ENCODE measurements around the gene TLCD1. TPM values are rescaled to one million over a fixed set of nuclear protein-coding genes. Genes with fewer than 3 reads are reported as not detected.

Gene TLCD1
- total and polyA plus RNA-seq, 4 donors: 0.90 to 2.5 (median 1.5) TPM; not detected in 1

- ATAC-seq (ENCODE audit: low FRiP score) (no peak), DNase-seq (no peak)
- H3K4me3 ChIP-seq (ENCODE audit: low read length in 2 of 2): no peak overlapping the region
- H3K27ac ChIP-seq (ENCODE audit: low read depth in 1 of 2, low read length in 2 of 2): no peak overlapping the region
- no peaks in the 10 kb centered on the region for H3K9me3 ChIP-seq (ENCODE audit: control insufficient read depth, low read length)
- intact Hi-C loops (cut with DNase I): no loop called here
- peaks cover 0 to 9% of the 10 kb centered on the region in 2 donors for H3K36me3 ChIP-seq (ENCODE audit: control insufficient read depth in 1 of 2, insufficient read depth in 2 of 2, low read length in 1 of 2)
- WGBS, 2 donors: 65 to 69% methylated on average over 5 of the region's 5 CpGs
- no peaks in the 10 kb centered on the region for H3K27me3 ChIP-seq (ENCODE audit: control insufficient read depth in 1 of 2, insufficient read depth in 2 of 2, low read length in 1 of 2)
- no peaks in the 10 kb centered on the region for H3K4me1 ChIP-seq (ENCODE audit: control insufficient read depth in 1 of 2, insufficient read depth in 2 of 2, low read length in 2 of 2)
Measured at GRCh38 chr17:28705074-28705659, 20.9 kb downstream of the TLCD1 start.

GRCh38 chr17:28704219-28704858 lies 21.7 kb downstream of the TLCD1 start:
- 83 to 87% methylated on average over 14 of the region's 14 CpGs for WGBS, 2 donors
- H3K4me1 ChIP-seq (ENCODE audit: control insufficient read depth in 1 of 2, insufficient read depth in 2 of 2, low read length in 2 of 2): no peaks in the 10 kb centered on the region
- no peak overlapping the region for H3K27ac ChIP-seq (ENCODE audit: low read depth in 1 of 2, low read length in 2 of 2)
- DNase-seq: no peak
- ATAC-seq (ENCODE audit: low FRiP score): no peak
- H3K9me3 ChIP-seq (ENCODE audit: control insufficient read depth, low read length): no peaks in the 10 kb centered on the region
- no peak overlapping the region for H3K4me3 ChIP-seq (ENCODE audit: low read length in 2 of 2)
- H3K27me3 ChIP-seq (ENCODE audit: control insufficient read depth in 1 of 2, insufficient read depth in 2 of 2, low read length in 1 of 2): no peaks in the 10 kb centered on the region
- peaks cover 0 to 13% of the 10 kb centered on the region in 2 donors for H3K36me3 ChIP-seq (ENCODE audit: control insufficient read depth in 1 of 2, insufficient read depth in 2 of 2, low read length in 1 of 2)
- intact Hi-C loops (cut with DNase I): no loop called here

GRCh38 chr17:28703552-28704218 lies 22.3 kb downstream of the TLCD1 start:
- no peak for ATAC-seq (ENCODE audit: low FRiP score)
- Histone ChIP-seq H3K4me3 (ENCODE audit: low read length in 2 of 2) (no peak overlapping the region), H3K4me1 (ENCODE audit: control insufficient read depth in 1 of 2, insufficient read depth in 2 of 2, low read length in 2 of 2) (no peaks in the 10 kb centered on the region), H3K36me3 (ENCODE audit: control insufficient read depth in 1 of 2, insufficient read depth in 2 of 2, low read length in 1 of 2) (peaks cover 0 to 15% of the 10 kb centered on the region in 2 donors), H3K27me3 (ENCODE audit: control insufficient read depth in 1 of 2, insufficient read depth in 2 of 2, low read length in 1 of 2) (no peaks in the 10 kb centered on the region), H3K27ac (ENCODE audit: low read depth in 1 of 2, low read length in 2 of 2) (no peak overlapping the region), H3K9me3 (ENCODE audit: control insufficient read depth, low read length) (no peaks in the 10 kb centered on the region)
- WGBS, 2 donors: 82% methylated on average over 16 of the region's 16 CpGs
- no peak for DNase-seq
- intact Hi-C loops (cut with DNase I): no loop called here

GRCh38 chr17:28702752-28703150 lies 23.3 kb downstream of the TLCD1 start:
- intact Hi-C loops (cut with DNase I): no loop called here
- no peak for DNase-seq
- no peak overlapping the region for H3K27ac ChIP-seq (ENCODE audit: low read depth in 1 of 2, low read length in 2 of 2)

GRCh38 chr17:28702026-28702751 lies 23.8 kb downstream of the TLCD1 start:
- Histone ChIP-seq H3K4me1 (ENCODE audit: control insufficient read depth in 1 of 2, insufficient read depth in 2 of 2, low read length in 2 of 2) (no peaks in the 10 kb centered on the region), H3K4me3 (ENCODE audit: low read length in 2 of 2) (no peak overlapping the region), H3K27me3 (ENCODE audit: control insufficient read depth in 1 of 2, insufficient read depth in 2 of 2, low read length in 1 of 2) (no peaks in the 10 kb centered on the region), H3K36me3 (ENCODE audit: control insufficient read depth in 1 of 2, insufficient read depth in 2 of 2, low read length in 1 of 2) (peaks cover 0 to 23% of the 10 kb centered on the region in 2 donors), H3K27ac (ENCODE audit: low read depth in 1 of 2, low read length in 2 of 2) (no peak overlapping the region), H3K9me3 (ENCODE audit: control insufficient read depth, low read length) (no peaks in the 10 kb centered on the region)
- intact Hi-C loops (cut with DNase I): no loop called here
- no peak for ATAC-seq (ENCODE audit: low FRiP score)
- no peak for DNase-seq
- WGBS, 2 donors: 54 to 58% methylated on average over 10 of the region's 10 CpGs

More at GRCh38 chr17:28702752-28703150, 23.3 kb downstream of the TLCD1 start:
- no peaks in the 10 kb centered on the region for H3K4me1 ChIP-seq (ENCODE audit: control insufficient read depth in 1 of 2, insufficient read depth in 2 of 2, low read length in 2 of 2)
- no peak for ATAC-seq (ENCODE audit: low FRiP score)
- H3K27me3 ChIP-seq (ENCODE audit: control insufficient read depth in 1 of 2, insufficient read depth in 2 of 2, low read length in 1 of 2): no peaks in the 10 kb centered on the region
- H3K9me3 ChIP-seq (ENCODE audit: control insufficient read depth, low read length): no peaks in the 10 kb centered on the region
- H3K4me3 ChIP-seq (ENCODE audit: low read length in 2 of 2): no peak overlapping the region
- WGBS, 2 donors: 42 to 51% methylated on average over 3 of the region's 3 CpGs
- H3K36me3 ChIP-seq (ENCODE audit: control insufficient read depth in 1 of 2, insufficient read depth in 2 of 2, low read length in 1 of 2): peaks cover 0 to 21% of the 10 kb centered on the region in 2 donors

- Histone ChIP-seq H3K4me1 (ENCODE audit: control insufficient read depth in 1 of 2, insufficient read depth in 2 of 2, low read length in 2 of 2) (no peaks in the 10 kb centered on the region), H3K9me3 (ENCODE audit: control insufficient read depth, low read length) (no peaks in the 10 kb centered on the region), H3K27me3 (ENCODE audit: control insufficient read depth in 1 of 2, insufficient read depth in 2 of 2, low read length in 1 of 2) (no peaks in the 10 kb centered on the region), H3K36me3 (ENCODE audit: control insufficient read depth in 1 of 2, insufficient read depth in 2 of 2, low read length in 1 of 2) (peaks cover 0 to 23% of the 10 kb centered on the region in 2 donors), H3K27ac (ENCODE audit: low read depth in 1 of 2, low read length in 2 of 2) (no peak overlapping the region), H3K4me3 (ENCODE audit: low read length in 2 of 2) (no peak overlapping the region)
- intact Hi-C loops (cut with DNase I): no loop called here
- no peak for ATAC-seq (ENCODE audit: low FRiP score)
- 84 to 88% methylated on average over 10 of the region's 10 CpGs for WGBS, 2 donors
- no peak for DNase-seq
Measured at GRCh38 chr17:28700830-28701492, 25.1 kb downstream of the TLCD1 start.

GRCh38 chr17:28700278-28700677 lies 25.8 kb downstream of the TLCD1 start:
- Histone ChIP-seq H3K27me3 (ENCODE audit: control insufficient read depth in 1 of 2, insufficient read depth in 2 of 2, low read length in 1 of 2) (no peaks in the 10 kb centered on the region), H3K9me3 (ENCODE audit: control insufficient read depth, low read length) (no peaks in the 10 kb centered on the region), H3K4me3 (ENCODE audit: low read length in 2 of 2) (no peak overlapping the region), H3K36me3 (ENCODE audit: control insufficient read depth in 1 of 2, insufficient read depth in 2 of 2, low read length in 1 of 2) (peaks cover 0 to 26% of the 10 kb centered on the region in 2 donors), H3K4me1 (ENCODE audit: control insufficient read depth in 1 of 2, insufficient read depth in 2 of 2, low read length in 2 of 2) (no peaks in the 10 kb centered on the region), H3K27ac (ENCODE audit: low read depth in 1 of 2, low read length in 2 of 2) (no peak overlapping the region)
- no peak for ATAC-seq (ENCODE audit: low FRiP score)
- DNase-seq: no peak
- 82 to 84% methylated on average over 8 of the region's 8 CpGs for WGBS, 2 donors
- intact Hi-C loops (cut with DNase I): no loop called here

GRCh38 chr17:28698253-28698941 lies 27.6 kb downstream of the TLCD1 start:
- no peaks in the 10 kb centered on the region for H3K27me3 ChIP-seq (ENCODE audit: control insufficient read depth in 1 of 2, insufficient read depth in 2 of 2, low read length in 1 of 2)
- 90 to 92% methylated on average over 6 of the region's 6 CpGs for WGBS, 2 donors
- ATAC-seq (ENCODE audit: low FRiP score) (no peak), DNase-seq (no peak)
- H3K36me3 ChIP-seq (ENCODE audit: control insufficient read depth in 1 of 2, insufficient read depth in 2 of 2, low read length in 1 of 2): peaks cover 3 to 35% of the 10 kb centered on the region in 2 donors
- H3K4me1 ChIP-seq (ENCODE audit: control insufficient read depth in 1 of 2, insufficient read depth in 2 of 2, low read length in 2 of 2): no peaks in the 10 kb centered on the region
- intact Hi-C loops (cut with DNase I): no loop called here
- H3K4me3 ChIP-seq (ENCODE audit: low read length in 2 of 2): no peak overlapping the region
- no peak overlapping the region for H3K27ac ChIP-seq (ENCODE audit: low read depth in 1 of 2, low read length in 2 of 2)
- H3K9me3 ChIP-seq (ENCODE audit: control insufficient read depth, low read length): no peaks in the 10 kb centered on the region
